HEK293T (cell line): ENCODE data around the gene FAM50A.

Experiments
- ARNT ChIP-seq: fragments of 450-650 bp; IDR thresholded peaks from 2 replicates; pipeline ENCODE4 v1.6.1; 2017; ENCODE audit warnings: mild to moderate bottlenecking
- BHLHE40 ChIP-seq: fragments of 450-650 bp; IDR thresholded peaks from 2 replicates; pipeline ENCODE4 v1.6.1; 2016; ENCODE audit warnings: mild to moderate bottlenecking, moderate library complexity, borderline replicate concordance
- FOXA1 ChIP-seq: fragments of 450-650 bp; IDR thresholded peaks from 2 replicates; pipeline ENCODE4 v1.6.1; 2016; ENCODE audit warnings: mild to moderate bottlenecking
- FOXM1 ChIP-seq: fragments of 450-650 bp; IDR thresholded peaks from 2 replicates; pipeline ENCODE4 v1.6.1; 2017; ENCODE audit warnings: mild to moderate bottlenecking, borderline replicate concordance
- L3MBTL2 ChIP-seq: fragments of 450-650 bp; conservative IDR thresholded peaks from 2 replicates; pipeline ENCODE4 v1.6.1; 2016; ENCODE audit warnings: mild to moderate bottlenecking
- SP1 ChIP-seq: fragments of 450-650 bp; IDR thresholded peaks from 2 replicates; pipeline ENCODE4 v1.6.1; 2017
- ZNF384 ChIP-seq: fragments of 450-650 bp; IDR thresholded peaks from 2 replicates; pipeline ENCODE4 v1.6.1; 2016

DNA sequence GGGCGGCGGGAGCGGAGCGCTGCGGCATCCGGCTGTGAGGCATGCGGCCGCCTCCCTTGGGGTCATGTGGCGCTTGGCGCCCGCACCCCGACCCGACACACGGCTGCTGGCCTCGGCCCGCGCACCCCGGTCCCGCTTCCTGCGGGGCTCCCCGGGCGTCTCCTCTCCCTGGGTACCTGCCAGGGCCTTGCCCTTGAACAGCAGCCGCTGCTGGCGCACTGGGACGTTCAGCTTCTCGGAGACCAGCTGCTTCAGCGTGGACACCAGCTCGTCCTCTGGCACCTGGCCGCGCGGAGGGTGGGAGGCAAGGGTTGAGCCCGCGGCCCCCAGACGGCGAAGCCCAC lies 42.1 kb downstream of the FAM50A start:
- TF ChIP-seq FOXA1 (no peak), FOXM1 (no peak), SP1 (no peak), ARNT (no peak), L3MBTL2 (no peak; the same call in 1 of the 2 replicates), ZNF384 (no peak), BHLHE40 (no peak)
